GM21515 (cell line): ENCODE measurements around the gene TLCD2.
A peak's percentile ranks its signal among the peaks of the same experiment; 100 is the strongest.
"Not testable (repeated sequence)": the region's sequence is repeated elsewhere in the genome, so short reads cannot be mapped to it uniquely, and the experiment has no call there.

Experiments
- ATAC-seq: cut with Tn5 transposase; IDR thresholded peaks from one replicate; pipeline ENCODE4 v1.9.1; 2021; ENCODE audit not compliant: unreplicated experiment

Gene TLCD2

DNA sequence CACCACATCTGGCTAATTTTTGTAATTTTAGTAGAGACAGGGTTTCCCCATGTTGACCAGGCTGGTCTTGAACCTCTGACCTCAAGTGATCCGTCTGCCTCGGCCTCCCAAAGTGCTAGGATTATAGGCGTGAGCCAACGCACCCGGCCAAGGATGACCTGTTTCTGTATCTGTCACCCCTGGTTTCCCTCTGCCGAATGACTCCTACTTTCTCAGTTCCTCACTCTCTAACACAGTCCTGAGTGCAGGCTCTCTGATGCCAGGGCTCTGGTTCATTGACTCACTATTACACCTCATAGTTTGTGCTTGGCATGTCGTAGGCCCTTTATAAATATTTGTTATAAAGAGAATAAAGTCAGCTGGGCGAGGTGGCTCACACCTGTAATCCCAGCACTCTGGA, 14.8 kb downstream of the TLCD2 start:
- no peak for ATAC-seq

GRCh38 chr17:1693339-1693738, 16.8 kb downstream of the TLCD2 start:
- ATAC-seq, result no peak

DNA sequence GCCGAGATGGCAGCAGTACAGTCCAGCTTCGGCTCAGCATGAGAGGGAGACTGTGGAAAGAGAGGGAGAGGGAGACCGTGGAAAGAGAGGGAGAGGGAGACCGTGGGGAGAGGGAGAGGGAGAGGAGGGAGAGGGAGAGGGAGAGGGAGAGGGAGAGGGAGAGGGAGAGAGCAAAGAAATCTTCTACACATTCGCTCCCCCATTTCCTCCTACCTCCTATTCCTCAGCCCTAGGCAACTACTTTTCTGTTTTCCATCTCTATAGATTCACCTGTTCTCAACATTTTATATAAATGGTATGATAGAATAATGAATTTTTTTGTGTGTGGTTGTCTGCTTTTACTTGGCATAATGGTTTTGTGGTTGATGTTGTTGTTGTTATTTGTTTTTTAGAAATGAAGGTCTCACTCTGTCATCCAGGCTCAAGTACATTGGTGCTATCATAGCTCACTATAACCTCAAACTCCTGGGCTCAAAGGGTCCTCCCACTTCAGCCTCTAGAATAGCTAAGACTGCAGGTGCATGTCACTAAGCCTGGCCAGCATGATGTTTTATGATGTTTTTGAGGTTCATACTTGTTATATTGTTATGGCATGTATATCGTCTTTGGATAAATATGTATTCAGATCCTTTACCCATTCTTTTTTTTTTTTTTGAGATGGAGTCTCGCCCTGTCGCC, 19.5 kb downstream of the TLCD2 start:
- no peak for ATAC-seq

GRCh38 chr17:1688405-1688804, 21.8 kb downstream of the TLCD2 start:
- ATAC-seq, result not testable (repeated sequence)

GRCh38 chr17:1686086-1686485, 24.1 kb downstream of the TLCD2 start:
- ATAC-seq, result no peak

GRCh38 chr17:1684378-1685189, 25.6 kb downstream of the TLCD2 start, which contains the start of gene PRPF8:
Gene PRPF8, minus strand, starts transcription at chr17:1684867. Its CDS starts 296 bp downstream, at chr17:1684571.
- ATAC-seq, result peak; percentile 92

- no peak for ATAC-seq
Measured at GRCh38 chr17:1683459-1683858, 26.7 kb downstream of the TLCD2 start.

DNA sequence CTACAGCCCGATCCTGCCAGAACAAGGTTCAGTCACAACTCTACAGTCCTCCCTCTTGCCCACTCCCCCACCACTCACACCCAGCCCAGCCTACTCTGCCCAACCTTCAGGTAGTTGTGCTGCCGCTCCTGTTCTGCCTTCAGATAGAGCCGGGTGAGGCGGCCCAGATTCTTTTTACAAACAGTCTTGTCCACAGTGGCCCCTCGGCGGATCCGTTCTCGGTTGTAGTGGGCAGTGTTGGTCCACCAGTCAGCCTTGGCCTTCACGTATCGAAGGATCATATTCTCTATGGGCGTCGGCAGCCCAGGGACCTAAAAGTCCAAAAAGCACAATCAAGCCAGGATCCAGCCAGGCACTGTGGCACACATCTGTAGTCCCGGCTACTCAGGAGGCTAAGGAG, 33.8 kb downstream of the TLCD2 start:
- no peak for ATAC-seq

DNA sequence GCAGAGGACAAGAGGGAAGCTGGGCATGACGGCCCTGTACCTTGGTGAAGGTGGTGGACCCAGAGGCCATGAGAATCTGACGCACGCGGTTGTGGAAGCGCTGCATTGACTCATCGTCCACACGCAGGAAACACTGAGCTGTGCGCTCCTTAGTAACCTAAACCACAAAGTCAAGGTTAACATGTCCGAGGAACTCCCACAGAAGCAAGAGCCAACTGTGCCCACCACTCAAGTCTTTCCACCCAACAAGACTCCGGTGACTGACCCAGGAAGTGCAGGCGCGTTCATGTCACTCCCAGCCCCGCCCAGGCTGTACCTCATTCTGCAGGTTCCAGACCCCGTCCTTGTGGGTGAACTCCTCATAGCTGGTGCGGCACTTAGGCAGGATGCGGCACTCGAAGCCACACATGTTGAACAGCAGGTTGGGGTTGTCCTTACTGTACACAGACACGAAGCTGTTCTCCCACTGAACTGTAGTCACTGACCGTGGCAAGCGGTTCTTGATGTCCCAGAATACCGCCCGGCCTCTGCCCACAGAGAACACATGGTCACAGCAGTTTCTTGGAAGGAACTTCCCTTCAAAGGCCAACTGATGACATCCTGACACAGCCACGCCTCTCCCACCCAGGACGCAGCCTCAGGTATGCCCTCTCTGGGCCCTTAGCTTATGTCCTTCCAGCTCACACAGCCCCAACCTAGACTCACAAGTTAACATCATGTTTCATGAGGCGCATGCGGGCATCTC, 37.0 kb downstream of the TLCD2 start:
- no peak for ATAC-seq

GRCh38 chr17:1663934-1664333, 46.2 kb downstream of the TLCD2 start:
- ATAC-seq, result not testable (repeated sequence)

GRCh38 chr17:1661045-1661444, 49.1 kb downstream of the TLCD2 start:
- no peak for ATAC-seq

DNA sequence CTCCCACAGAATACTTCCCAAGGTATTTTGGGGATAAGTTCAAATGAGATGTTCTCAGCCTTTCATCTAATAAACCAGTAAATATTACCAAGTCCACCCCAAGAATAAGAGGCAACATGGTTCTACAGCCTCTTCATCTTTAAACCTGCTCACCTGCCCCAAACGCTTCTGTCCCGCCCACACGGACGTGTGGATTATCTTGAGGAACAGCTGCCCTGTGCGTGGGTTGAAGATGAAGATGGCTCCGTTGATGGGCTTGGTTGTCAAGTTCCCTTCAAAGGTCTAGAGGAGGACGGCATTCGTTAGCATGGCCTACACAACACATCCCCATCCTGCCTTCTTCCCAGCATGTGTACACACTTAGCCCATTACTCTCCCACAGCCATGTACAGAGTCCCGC, 52.1 kb downstream of the TLCD2 start:
- no peak for ATAC-seq

DNA sequence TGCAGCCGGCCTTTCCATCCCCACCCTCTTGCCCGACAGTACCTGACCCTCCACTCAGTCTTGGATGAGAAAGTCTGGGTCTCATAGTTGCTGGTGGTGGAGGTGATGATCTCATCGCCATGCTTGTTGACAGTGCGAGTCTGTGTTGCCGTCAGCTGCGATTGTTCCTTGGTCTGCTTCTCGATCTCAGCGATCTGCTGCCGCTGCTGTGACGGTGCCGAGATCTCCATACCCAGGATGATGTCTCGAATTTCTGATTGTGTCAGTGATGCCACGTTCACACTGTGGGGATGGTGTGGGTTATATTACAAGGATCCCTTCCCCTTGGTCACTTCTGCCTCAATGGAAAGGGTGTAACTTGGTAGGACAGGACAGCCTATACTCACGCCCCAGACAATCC, 56.4 kb downstream of the TLCD2 start:
- ATAC-seq, result no peak

DNA sequence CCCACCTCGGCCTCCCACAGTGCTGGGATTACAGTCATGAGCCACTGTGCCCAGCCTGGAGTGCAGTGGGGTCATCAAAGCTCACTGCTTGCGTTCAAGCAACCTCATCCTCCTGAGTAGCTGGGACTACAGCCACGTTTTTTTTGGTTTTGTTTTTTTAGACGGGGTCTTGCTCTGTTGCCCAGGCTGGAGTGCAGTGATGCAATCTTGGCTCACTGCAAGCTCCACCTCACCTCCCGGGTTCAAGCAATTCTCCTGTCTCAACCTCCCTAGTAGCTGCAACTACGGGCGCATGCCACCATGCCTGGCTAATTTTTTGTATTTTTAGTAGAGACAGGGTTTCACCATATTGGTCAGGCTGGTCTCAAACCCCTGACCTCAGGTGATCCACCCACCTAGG, 57.4 kb downstream of the TLCD2 start:
- ATAC-seq, result not testable (repeated sequence)
